GM12892 (cell line): ENCODE measurements around the gene SHROOM3.
"Not testable (repeated sequence)": the region's sequence is repeated elsewhere in the genome, so short reads cannot be mapped to it uniquely, and the experiment has no call there.

ENCODE experiments used
- DNase-seq: peaks from one replicate; pipeline ENCODE4 v3.0.0; 2011; ENCODE audit not compliant: insufficient read length
- FAIRE-seq: peaks from 2 replicates; lab custom pipeline; 2011; peaks lifted over from hg19 to GRCh38; lab: Jason Lieb, UNC
- POLR2A ChIP-seq: IDR thresholded peaks from 2 replicates; pipeline ENCODE4 v1.6.1; 2011; ENCODE audit warnings: low read depth, low read length, control low read depth
- POLR2AphosphoS5 ChIP-seq: IDR thresholded peaks from 2 replicates; pipeline ENCODE4 v1.6.1; 2011; ENCODE audit warnings: low read depth, low read length, control low read depth
- TAF1 ChIP-seq: IDR thresholded peaks from 2 replicates; pipeline ENCODE4 v1.6.1; 2011; ENCODE audit warnings: low read depth, mild to moderate bottlenecking, control low read depth, low read length, borderline replicate concordance

The SHROOM3 gene

DNA sequence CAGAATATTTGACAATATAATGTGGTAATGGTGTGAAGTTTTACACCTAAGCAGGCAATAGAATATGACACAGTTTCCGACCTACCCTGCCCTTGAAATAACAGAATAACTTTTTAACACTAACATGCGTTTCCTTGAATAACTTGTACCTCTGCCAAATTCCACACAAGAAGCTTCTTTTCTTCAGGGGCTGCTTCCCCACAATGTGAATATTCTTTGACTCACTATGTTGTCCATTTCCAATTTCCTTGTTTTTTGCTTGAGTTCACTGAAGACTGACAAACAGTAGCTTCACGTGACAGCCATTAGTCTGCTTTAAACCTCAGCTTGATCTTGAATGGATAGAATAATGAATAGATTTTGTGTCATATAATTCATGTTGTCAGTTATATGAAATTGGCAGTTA lies 14.3 kb downstream of the SHROOM3 start:
- FAIRE-seq (no peak), DNase-seq (no peak)
- no peak for TF ChIP-seq TAF1
- TF ChIP-seq POLR2AphosphoS5: no peak
- no peak for TF ChIP-seq POLR2A

DNA sequence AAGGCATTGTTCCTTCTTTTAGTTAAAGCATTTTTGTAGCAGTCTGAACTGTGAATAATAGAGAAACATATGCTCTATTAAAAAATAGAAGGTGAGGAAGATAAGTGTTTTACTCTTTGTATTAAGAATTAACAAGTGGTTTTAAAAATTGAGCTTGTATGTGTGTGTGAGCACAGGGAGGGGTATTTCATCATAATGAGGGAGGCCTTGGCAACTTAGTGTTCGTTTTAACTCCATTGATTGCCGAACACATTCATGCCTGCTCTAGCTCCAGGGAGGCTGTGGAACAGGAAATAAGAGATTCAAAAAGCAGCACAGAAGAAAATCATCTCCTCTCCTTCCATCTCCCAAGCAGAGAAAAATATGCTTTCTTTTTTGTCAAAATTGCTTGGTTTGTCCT lies 14.8 kb downstream of the SHROOM3 start:
- DNase-seq (no peak), FAIRE-seq (no peak)
- no peak for TF ChIP-seq POLR2A
- no peak for TF ChIP-seq TAF1
- TF ChIP-seq POLR2AphosphoS5: no peak

DNA sequence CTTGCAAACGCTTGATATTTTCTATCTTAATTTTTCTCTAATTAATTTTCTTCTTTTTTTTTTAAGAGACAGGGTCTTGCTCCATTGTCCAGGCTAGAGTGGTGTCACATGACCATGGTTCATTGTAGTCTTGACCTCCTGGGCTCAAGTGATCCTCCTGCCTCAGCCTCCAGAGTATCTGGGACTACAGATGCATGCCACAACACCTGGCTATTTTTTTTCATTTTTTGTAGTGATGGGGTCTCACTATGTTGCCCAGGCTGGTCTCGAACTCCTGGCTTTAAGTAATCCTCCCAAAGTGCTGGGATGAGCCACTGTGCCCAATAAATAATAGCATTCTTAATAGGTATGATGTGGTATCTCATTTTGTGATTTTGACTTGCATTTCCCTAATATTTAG lies 18.2 kb downstream of the SHROOM3 start:
- TF ChIP-seq TAF1 (no peak), POLR2AphosphoS5 (no peak), POLR2A (no peak)
- DNase-seq (no peak), FAIRE-seq (no peak)

DNA sequence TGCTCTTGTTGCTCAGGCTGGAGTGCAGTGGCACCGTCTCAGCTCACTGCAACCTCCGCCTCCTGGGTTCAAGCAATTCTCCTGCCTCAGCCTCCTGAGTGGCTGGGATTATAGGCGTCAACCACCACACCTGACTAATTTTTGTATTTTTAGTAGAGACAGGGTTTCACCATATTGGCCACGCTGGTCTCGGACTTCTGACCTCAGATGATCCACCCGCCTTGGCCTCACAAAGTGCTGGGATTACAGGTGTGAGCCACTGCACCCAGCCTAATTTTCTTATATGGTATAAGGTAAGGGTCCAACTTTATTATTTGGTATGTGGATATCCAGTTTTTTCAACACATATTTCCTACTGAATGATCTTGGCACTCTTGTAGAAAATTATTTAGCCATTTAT lies 19.0 kb downstream of the SHROOM3 start:
- FAIRE-seq, DNase-seq: not testable (repeated sequence)

DNA sequence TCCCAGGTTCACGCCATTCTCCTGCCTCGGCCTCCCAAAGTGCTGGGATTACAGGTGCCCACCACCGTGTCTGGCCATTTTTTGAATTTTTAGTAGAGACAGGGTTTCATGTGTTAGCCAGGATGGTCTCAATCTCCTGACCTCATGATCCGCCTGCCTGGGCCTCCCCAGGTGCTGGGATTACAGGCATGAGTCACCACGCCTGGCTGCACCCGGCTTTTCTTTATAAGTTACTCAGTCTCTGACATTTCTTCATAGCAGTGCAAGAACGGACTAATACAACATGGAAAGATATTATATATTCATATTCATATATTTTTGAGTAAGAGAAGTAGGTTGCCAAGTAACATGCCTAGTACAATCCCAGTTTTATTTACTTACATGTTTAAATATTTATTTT lies 22.9 kb downstream of the SHROOM3 start:
- FAIRE-seq (no peak), DNase-seq (no peak)
- TF ChIP-seq POLR2A (no peak), POLR2AphosphoS5 (no peak), TAF1 (no peak)

DNA sequence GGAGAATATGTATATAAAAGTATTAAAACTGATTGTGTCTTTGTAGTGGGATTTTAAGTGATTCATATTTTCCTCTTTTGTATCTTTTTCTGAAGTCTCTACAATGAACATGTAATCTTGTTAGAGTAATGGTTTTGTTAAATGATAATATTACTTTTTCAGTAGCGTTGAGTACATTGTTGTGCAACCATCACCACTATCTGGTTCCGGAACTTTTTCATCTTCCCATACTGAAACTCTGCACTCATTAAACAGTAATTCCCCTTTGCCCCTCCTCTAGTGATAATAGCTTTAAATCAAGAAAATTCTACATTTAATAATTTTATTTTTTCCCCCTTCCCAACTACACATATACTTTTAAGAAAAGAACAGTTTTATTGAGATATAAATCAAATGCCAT lies 23.3 kb downstream of the SHROOM3 start:
- FAIRE-seq: no peak
- no peak for TF ChIP-seq TAF1
- TF ChIP-seq POLR2AphosphoS5: no peak
- TF ChIP-seq POLR2A: no peak
- no peak for DNase-seq

DNA sequence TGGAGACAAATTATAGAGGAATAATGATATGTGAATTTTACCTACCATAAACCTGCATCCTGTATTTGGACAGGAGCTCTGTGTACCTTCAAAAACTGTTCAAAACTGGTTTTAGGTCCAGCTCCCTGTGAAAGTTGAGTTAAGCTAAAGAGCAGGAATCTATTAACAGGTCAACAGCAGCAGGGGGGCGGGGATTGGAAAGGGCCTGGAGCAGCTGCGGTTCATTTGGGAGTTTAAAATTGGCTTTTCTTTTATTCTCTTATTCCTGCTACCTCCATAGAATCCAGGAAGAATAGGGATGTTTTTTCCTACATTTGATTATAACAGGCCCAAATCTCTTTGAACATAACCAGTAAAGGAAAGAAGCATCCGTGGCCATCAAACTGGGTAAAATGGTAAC lies 23.8 kb downstream of the SHROOM3 start:
- TF ChIP-seq POLR2AphosphoS5: no peak
- TF ChIP-seq TAF1: no peak
- no peak for TF ChIP-seq POLR2A
- FAIRE-seq (no peak), DNase-seq (no peak)

DNA sequence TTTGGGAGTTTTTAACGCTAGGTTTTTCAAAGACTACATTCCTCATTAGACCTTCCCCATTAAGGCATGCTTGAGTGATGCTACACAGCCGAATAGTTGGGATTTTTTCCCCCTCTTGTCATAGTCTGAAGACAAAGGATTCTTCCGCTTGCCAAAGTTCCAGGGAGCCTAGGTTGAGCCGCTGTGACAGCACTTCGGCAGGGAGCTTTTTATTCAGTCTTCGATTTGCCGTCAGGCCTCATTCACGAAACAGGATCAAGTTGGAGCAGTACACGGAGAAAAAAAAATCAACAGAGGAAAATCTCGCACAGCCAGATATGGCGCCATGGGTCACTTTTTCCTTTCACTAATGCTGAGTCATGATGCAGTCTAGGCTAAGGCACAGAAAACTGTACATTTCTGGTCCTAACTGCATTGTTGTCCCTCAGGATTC lies 24.3 kb downstream of the SHROOM3 start:
- DNase-seq: no peak
- no peak for FAIRE-seq
- TF ChIP-seq TAF1 (no peak), POLR2AphosphoS5 (no peak), POLR2A (no peak)

DNA sequence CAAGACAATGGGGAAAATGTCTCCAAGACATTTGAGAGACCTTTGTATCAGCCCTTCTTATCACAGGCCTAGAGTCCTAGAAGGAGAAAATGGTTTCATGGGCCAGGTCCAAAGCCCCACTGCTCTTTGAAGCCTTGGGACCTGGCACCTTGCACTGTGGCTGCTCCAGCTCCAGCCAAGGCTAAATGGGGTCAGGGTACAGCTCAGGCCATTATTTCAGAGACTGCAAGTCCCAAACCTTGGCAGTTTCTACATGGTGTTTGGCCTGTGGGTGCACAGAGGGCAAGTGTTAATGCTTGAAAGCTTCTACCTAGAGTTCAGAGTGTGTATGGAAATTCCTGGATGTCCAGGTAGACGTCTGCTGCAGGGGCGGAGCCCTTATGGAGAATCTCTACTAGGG lies 28.5 kb downstream of the SHROOM3 start:
- TF ChIP-seq POLR2AphosphoS5 (no peak), POLR2A (no peak), TAF1 (no peak)
- FAIRE-seq (no peak), DNase-seq (no peak)

DNA sequence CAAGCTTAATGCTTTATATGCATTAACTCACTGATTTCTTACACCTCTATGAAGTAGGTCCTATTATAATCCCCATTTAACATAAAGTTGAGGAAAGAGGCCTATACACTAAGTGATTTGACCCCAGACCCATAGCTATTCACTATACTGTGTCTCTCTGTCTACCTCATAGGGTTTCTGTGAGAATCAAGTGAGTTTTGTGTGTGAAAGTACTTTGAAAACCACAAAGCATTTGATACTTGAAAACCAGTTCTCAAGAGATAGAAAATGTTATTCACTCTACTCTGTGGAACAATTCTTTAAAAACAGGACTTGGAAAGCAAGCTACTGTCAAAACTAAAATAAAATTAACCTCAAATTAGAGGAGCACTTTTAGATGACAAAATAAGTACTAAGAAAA lies 35.0 kb downstream of the SHROOM3 start:
- FAIRE-seq: no peak
- no peak for DNase-seq

DNA sequence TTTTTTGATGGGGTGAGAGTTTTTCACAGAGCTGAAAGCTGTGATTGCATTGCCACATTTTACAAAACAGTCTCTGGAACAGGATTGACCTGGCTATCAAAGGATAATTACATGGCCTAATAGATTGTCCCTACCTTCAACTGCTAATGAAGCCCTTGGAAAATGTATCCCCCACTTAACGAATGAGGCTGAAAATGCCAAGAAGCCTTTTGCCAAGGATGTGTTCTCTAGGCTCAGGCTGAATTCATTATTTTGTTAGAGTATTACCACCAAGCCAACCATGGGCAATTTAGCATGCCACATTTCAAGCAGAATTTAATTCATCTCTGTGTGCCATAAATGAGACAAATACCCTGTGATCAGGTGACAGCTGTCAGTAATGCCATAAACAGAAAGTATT lies 35.5 kb downstream of the SHROOM3 start:
- DNase-seq: no peak
- no peak for TF ChIP-seq POLR2AphosphoS5
- no peak for TF ChIP-seq POLR2A
- no peak for TF ChIP-seq TAF1

More for the DNA sequence above, 35.0 kb downstream of the SHROOM3 start:
- no peak for TF ChIP-seq POLR2A
- no peak for TF ChIP-seq POLR2AphosphoS5
- TF ChIP-seq TAF1: no peak

DNA sequence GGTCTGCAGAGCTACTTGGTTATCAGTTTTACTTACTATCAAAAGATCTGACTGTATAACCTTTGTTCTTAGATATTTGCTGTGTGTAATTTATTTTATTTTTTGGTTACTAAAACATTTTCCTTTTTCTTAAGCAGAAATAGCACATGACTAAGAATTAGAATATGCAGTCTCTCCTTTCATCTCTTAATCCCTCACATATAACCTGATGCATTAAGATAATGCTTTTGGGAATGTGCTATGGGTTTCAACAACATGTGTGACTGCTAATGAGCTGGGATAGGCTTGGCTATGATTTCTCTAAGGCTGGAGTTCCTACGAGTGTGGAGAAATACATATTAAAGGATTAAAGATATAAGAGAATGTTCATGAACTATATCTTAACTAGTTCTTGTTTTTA lies 41.5 kb downstream of the SHROOM3 start:
- FAIRE-seq (no peak), DNase-seq (no peak)
- TF ChIP-seq TAF1 (no peak), POLR2A (no peak), POLR2AphosphoS5 (no peak)

More for the DNA sequence above, 35.5 kb downstream of the SHROOM3 start:
- no peak for FAIRE-seq

DNA sequence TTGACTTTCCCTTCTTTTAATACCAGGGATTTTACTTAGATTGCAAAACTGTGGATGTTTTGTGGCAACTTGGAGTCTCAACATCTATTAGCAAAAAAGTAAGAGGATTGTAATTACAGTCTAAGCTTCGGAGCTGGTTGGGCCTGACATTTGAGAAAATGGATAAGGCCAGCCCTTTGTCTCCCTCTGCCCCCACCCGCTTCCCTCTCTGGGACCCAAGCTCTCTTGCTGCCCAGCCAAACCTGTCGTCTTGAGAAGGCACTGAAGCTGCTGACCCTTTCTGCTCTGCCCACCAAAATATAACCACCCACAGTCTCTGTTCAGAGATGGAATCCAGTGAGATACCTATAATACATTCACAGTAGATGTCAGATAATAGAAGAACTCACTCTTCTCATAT lies 49.6 kb downstream of the SHROOM3 start:
- FAIRE-seq (no peak), DNase-seq (no peak)

More for the DNA sequence above, 49.6 kb downstream of the SHROOM3 start:
- no peak for TF ChIP-seq TAF1
- TF ChIP-seq POLR2A: no peak
- no peak for TF ChIP-seq POLR2AphosphoS5
